HG03135 (cell line): ENCODE data around the gene LGALS3.

Source experiments
- ATAC-seq: cut with Tn5 transposase; IDR thresholded peaks from one replicate; pipeline ENCODE4 v1.9.1; 2021; ENCODE audit warnings: mild to moderate bottlenecking, moderate library complexity; ENCODE audit not compliant: unreplicated experiment

The LGALS3 gene

DNA sequence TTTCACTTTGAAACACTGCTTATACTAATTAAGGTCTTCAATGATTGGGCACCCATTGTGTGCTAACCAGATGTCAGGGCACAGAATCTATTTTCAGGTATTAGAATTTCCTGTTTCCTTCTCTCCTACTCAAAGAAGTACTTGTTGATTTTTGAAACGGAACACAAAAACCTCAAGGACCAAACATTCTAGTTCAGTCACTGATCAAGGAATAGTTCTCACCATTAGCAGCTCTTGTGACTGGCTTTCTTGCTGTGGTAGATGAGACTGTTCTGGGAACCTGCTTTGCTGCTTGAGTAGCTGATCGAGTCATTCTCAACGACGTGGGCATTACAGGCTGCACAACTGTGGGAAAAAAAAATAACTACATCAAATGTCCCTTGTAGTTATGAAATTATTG, 51.4 kb downstream of the LGALS3 start:
- ATAC-seq = no peak

DNA sequence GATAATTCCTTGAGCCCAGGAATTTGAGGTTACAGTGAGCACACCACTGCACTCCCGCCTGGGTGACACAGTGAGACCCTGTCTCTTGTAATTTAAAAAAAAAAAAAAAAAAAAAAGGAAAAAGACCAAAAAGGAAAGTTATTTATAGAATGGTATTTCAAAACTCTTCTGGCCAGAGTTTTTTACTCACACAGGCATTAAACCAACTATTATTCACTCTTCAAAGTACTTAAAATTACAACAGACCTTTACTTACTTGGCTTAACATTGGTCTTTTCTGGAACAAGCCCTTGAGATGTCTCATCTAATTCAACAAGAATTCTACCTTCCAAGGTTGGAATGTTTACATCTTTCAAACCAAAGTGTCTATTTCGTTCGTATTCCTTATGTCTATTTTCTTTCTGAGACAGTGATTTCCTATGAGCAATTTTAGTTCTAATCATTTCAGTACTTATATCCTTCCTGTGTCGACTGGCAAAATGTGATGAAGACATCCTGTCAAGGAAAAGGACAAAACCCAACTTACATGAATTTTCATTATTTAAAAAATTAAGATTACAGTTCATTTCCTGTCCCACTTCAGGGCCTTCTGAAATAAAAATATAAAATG, 59.7 kb downstream of the LGALS3 start:
- no peak for ATAC-seq

GRCh38 chr14:55190906-55191202, 61.8 kb downstream of the LGALS3 start:
- ATAC-seq = no peak

GRCh38 chr14:55191203-55192053, 62.4 kb downstream of the LGALS3 start, which contains the start of gene DLGAP5:
Gene DLGAP5 (minus strand): TSS chr14:55191585. CDS start chr14:55189179, 2,406 bp downstream.
- peak; percentile 96 for ATAC-seq

DNA sequence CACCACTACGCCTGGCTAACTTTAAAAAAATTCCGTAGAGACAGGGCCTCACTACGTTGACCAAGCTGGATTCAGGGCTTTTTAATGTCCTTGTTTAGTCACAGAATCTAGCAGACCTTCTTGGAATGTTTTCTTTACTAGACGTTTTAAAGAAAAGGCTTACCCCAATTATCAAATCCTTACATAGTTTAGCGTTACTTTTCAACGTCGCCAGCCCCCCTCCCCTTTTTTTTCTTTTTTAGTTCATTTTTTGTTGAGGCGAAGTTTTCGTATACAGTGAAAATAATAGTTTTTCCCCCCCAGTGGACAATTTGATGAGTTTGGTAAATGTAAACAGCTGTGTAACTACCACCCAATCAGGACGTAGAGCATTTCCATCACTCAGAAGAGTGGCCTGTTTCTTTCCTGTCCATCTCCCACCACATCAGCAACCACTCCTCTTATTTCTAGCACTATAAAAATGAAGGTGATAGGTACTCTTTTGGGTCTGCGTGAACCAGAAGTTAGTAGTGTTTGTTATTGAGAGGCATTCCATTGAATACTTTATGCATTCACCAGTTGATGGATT, 63.1 kb downstream of the LGALS3 start:
- no peak for ATAC-seq

DNA sequence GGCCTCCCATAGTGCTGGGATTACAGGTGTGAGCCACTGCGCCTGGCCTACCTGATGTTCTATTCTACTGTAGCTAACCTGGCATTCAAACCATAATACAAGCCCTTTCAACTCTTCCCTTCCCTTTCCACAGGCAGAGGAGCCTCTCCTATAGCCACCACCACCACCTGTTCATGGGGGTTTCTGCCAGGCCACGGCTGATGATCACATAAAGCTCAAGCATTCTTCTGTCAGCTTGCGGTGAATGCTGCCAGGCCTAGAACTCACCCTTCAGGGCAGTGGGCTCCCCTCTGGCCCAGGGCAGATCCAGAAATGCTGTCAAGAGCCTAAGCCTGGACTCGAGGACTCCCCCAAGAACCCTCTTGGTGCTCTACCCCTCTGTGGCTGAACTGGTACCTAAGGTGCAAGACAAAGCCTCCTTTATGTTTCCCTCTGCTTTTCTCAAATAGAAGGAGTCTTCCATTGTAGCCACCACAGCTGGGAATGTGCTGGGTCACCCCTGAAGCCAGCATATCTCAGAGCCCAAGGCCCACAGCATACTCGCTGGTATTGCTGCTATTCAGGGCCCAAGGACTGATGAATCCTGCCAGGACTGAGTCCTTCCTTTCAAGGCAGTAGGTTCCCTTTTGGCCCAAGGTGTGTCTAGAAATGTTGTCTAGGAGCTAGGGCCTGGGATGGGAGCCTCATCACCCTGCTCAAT, 65.8 kb downstream of the LGALS3 start:
- ATAC-seq = no peak
